ENCODE results near the gene RDX.
"Not testable (repeated sequence)": the region's sequence is repeated elsewhere in the genome, so short reads cannot be mapped to it uniquely, and the experiment has no call there.

Gene RDX

GRCh38 chr11:110305169-110306018 is 9.0 kb upstream of the RDX start:
- DNase-seq: no peak

- no peak for DNase-seq
Measured at GRCh38 chr11:110303414-110303826, 7.0 kb upstream of the RDX start.

- no peak for DNase-seq
Measured at GRCh38 chr11:110301577-110301976, 5.2 kb upstream of the RDX start.

- no peak for DNase-seq
Measured at GRCh38 chr11:110301032-110301431, 4.6 kb upstream of the RDX start.

- no peak for DNase-seq
Measured at GRCh38 chr11:110299006-110299785, 2.8 kb upstream of the RDX start.

- no peak for DNase-seq
Measured at GRCh38 chr11:110298301-110298765, 1.9 kb upstream of the RDX start.

GRCh38 chr11:110297726-110298300 is 1.4 kb upstream of the RDX start:
- DNase-seq: no peak

- DNase-seq: no peak
Measured at GRCh38 chr11:110297076-110297725, 787 bp upstream of the RDX start.

- peak; percentile 65 for DNase-seq
Measured at GRCh38 chr11:110295531-110296225, 736 bp downstream of the RDX start.

- DNase-seq: no peak
Measured at GRCh38 chr11:110295086-110295485, 1.3 kb downstream of the RDX start.

GRCh38 chr11:110294509-110294908 is 1.9 kb downstream of the RDX start:
- no peak for DNase-seq

GRCh38 chr11:110293389-110293788 is 3.0 kb downstream of the RDX start:
- DNase-seq: no peak

GRCh38 chr11:110292146-110292545 is 4.3 kb downstream of the RDX start:
- not testable (repeated sequence) for DNase-seq

GRCh38 chr11:110290591-110291334 is 5.7 kb downstream of the RDX start:
- DNase-seq: no peak

GRCh38 chr11:110289472-110289871 is 6.9 kb downstream of the RDX start:
- no peak for DNase-seq

GRCh38 chr11:110287537-110287936 is 8.9 kb downstream of the RDX start:
- no peak for DNase-seq

GRCh38 chr11:110286298-110287040 is 9.9 kb downstream of the RDX start:
- DNase-seq: no peak

- no peak for DNase-seq
Measured at GRCh38 chr11:110283862-110284261, 12.6 kb downstream of the RDX start.

- not testable (repeated sequence) for DNase-seq
Measured at GRCh38 chr11:110280595-110280994, 15.8 kb downstream of the RDX start.

- DNase-seq: no peak
Measured at GRCh38 chr11:110279881-110280280, 16.5 kb downstream of the RDX start.

- no peak for DNase-seq
Measured at GRCh38 chr11:110272919-110273318, 23.5 kb downstream of the RDX start.
